ENCODE results near the gene RD3L.
"Not testable (repeated sequence)": the region's sequence is repeated elsewhere in the genome, so short reads cannot be mapped to it uniquely, and the experiment has no call there.

RD3L gene

DNA sequence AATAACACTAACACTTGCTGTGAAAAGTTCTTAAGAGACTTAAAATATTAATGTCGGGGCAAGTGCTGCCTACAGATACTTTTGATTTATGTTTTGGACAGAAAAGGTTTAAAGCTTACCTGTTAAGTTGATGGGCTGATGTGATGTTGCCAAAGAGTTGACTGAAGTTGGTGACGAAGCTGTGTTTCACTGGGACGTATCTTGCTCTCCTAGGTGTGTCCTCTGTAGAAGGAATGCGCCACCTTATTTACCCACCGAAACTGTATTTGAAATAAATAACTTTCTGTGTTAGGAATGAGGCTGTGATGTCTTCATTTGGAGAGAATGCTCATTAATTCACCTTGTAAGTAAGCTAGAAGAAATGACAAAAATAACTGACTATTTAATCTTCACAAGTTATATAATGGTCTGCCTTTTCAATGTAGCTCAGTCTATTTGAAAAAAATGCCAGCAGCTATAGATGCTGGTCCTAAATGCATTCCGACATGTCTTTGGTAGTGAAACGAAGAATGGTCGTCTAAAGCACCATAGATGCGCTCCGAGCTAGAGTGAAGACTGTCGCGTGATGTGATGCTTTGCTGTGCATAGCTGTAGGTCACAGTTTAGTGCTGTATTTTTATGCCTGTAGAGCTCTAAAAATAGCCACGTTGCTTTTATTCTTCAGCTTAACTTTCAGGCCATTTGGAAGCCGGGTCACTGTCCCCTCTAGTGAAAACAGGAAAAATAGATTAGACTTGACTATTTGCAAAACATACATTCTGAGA, at the start of gene RD3L:
Gene RD3L, minus strand, starts transcription at position 557 of the 764 bp plus-strand sequence. CDS start 834 bp downstream, outside the sequence.
- no peak for DNase-seq (ENCODE audit: low read depth in 3 of 3)

- no peak for DNase-seq (ENCODE audit: low read depth in 3 of 3)
These were observed 47.6 kb upstream of the RD3L start for GRCh38 chr14:103989964-103990363.

GRCh38 chr14:103989034-103989433, 46.7 kb upstream of the RD3L start:
- no peak for DNase-seq (ENCODE audit: low read depth in 3 of 3)

- no peak for DNase-seq (ENCODE audit: low read depth in 3 of 3)
These were observed 41.9 kb upstream of the RD3L start for GRCh38 chr14:103984196-103984595.

GRCh38 chr14:103980623-103981238, 38.4 kb upstream of the RD3L start:
- DNase-seq (ENCODE audit: low read depth in 3 of 3), result not testable (repeated sequence)

DNA sequence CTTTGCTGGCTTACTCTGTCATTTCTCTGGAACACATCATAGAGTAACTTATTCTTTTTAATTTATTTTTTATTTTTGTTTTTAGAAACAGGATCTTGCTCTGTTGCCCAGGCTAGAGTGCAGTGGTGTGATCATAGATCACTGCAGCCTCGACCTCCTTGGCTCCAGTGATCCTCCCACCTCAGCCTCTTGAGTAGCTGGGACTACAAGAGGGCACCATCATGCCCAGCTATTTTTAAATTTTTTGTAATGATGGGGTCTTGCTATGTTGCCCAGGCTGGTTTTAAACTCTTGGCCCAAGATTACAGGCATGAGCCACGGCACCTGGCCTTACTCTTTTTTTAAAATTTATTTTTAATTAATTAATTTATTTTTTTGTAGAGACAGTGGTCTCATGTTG, 32.2 kb upstream of the RD3L start:
- DNase-seq (ENCODE audit: low read depth in 3 of 3), result no peak

- DNase-seq (ENCODE audit: low read depth in 3 of 3), result no peak
These were observed 31.0 kb upstream of the RD3L start for GRCh38 chr14:103973354-103973753.

GRCh38 chr14:103969961-103970360, 27.6 kb upstream of the RD3L start:
- DNase-seq (ENCODE audit: low read depth in 3 of 3), result no peak

- DNase-seq (ENCODE audit: low read depth in 3 of 3), result no peak
These were observed 24.3 kb upstream of the RD3L start for GRCh38 chr14:103966631-103967030.

DNA sequence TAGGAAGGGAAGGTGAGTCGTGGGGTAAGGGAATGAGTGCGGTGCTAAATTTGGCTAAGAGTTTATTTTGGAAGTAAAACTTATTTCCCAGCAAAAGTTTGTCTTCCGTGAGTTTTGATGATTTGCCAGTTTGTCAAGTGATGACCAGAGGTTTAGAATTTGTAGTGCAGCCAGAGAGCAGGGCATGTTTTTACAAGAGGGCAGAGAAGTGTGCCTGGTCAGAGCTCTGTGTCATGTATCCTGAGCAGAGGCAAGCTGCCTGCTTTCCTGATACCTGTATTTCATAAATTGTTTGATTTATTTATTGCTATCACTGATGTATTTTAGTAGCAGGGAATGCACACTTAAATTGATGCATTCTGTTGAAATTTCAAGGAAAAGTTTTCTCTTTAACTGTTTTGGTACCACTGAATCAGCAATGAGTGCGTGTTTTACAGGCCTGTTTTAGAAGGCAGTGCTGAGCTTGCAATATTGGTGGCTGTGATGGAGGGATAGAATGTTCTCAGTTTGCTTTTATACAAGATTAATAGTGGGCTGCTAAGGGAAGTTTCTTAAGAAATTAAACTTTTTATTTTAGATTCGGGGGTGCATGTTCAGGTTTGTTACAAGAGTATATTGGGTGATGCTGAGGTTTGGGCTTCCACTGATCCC, 19.7 kb upstream of the RD3L start:
- no peak for DNase-seq (ENCODE audit: low read depth in 3 of 3)

DNA sequence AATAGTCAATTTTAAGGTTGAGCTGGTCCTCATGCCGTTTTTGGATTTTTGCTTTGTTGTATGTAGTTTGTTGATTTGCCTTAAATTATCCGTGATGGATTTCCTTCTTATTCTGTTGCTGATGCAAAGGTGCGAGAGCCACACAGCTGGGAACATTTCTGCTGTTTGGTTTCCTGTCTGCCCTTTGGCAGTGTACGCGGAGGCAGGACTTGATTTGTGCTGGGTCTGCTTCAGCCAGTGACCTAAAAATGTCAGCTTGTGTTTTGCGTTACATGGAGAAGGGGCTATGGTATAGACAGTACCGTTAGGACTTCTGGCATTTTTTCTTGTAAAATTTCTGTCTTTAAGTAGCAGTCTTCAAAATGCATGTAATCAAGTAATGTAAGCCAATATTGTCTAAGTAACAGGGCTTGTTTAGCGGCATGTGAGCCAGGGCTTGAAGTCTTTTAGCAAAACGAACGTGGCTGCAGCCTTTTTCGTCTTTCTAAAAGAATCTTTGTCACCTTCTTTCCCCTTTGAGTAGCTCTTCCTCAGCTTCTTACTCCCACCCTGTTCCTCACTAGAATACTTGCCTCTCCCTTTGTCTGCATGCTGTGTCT, 18.2 kb upstream of the RD3L start:
- no peak for DNase-seq (ENCODE audit: low read depth in 3 of 3)

- no peak for DNase-seq (ENCODE audit: low read depth in 3 of 3)
These were observed 6.9 kb upstream of the RD3L start for GRCh38 chr14:103949131-103949790.

DNA sequence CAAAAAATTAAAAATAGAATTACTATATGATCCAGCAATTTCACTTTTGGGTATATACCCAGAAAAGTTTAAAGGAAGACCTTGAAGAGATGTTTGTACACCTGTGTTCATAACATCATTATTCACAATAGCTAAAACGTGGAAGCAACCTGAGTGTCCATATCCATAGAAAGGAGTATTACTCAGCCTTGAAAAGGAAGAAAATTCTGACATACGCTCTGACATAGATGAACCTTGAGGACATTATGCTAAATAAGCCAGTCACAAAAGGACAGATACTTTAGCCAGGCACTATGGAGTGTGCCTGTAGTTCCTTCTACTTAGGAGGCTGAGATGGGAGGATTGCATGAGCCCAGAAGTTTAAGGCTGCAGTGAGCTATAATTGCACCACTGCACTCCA, 6.1 kb upstream of the RD3L start:
- no peak for DNase-seq (ENCODE audit: low read depth in 3 of 3)

GRCh38 chr14:103946975-103947374, 4.6 kb upstream of the RD3L start:
- no peak for DNase-seq (ENCODE audit: low read depth in 3 of 3)

GRCh38 chr14:103943673-103944072, 1.3 kb upstream of the RD3L start:
- no peak for DNase-seq (ENCODE audit: low read depth in 3 of 3)

DNA sequence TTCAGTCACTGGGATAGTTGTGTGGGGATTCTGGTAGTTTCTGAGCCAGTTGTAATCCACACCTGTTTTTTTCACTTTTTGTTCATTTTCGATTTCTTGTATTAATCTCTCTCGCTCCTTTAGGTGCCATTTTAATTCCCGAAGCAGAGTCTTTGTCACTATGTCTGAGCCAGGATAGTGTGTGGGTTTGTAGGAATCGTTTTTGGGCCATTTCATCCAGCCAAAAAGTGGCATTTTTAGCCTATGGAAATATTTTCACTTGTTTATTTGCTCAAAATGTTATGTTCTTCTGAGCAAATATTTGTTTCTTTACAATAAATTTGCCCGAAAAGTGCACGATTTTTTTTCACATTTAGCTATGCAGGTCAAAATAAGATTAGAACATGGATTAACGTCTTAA, 867 bp downstream of the RD3L start:
- DNase-seq (ENCODE audit: low read depth in 3 of 3), result no peak

DNA sequence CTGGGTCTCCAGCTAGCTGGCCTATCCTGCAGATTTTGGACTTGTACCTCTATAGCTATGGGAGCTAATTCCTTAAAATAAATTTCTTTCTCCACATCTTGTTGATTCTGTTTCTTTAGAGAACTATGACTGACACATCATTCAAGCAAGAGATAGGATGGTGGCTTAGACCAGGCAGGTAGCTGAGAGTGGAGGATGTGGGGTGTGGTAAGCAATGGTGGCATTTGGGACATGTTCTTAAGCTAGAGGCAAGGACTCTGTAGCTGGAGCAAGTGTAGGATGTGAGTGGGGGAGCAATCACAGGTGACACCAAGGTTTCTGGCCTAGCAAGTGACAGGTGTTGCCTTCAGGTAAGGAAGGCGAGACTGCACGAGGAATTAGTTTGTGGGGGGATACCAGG, 7.2 kb downstream of the RD3L start:
- no peak for DNase-seq (ENCODE audit: low read depth in 3 of 3)

GRCh38 chr14:103932791-103933490, 9.4 kb downstream of the RD3L start:
- DNase-seq (ENCODE audit: low read depth in 3 of 3), result no peak

GRCh38 chr14:103931422-103931821, 10.9 kb downstream of the RD3L start:
- DNase-seq (ENCODE audit: low read depth in 3 of 3), result no peak

DNA sequence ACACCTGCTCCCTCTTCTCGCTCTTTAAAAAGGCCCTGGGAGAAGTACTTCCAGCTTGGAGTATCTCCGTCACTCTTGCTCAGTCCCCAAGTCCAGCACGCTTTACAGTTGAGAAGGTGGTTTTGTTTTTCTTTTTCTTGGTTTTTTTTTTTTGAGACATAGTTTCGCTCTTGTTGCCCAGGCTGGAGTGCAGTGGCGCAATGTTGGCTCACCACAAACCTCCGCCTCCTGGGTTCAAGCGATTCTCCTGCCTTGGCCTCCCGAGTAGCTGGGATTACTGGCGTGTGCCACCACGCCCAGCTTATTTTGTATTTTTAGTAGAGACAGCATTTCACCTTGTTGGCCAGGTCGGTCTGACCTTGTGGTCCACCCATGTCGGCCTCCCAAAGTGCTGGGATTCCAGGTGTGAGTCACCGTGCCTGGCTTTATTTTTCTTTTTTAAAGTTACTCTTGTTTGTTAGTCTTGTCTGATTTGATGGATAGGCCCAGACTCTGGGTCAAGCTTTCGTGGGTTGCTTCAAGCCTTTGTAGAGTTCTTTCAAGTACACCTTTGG, 12.2 kb downstream of the RD3L start:
- DNase-seq (ENCODE audit: low read depth in 3 of 3), result no peak
